Measurements from ENCODE around the gene ELMOD3.
"Not testable (repeated sequence)": the region's sequence is repeated elsewhere in the genome, so short reads cannot be mapped to it uniquely, and the experiment has no call there.

The ELMOD3 gene

DNA sequence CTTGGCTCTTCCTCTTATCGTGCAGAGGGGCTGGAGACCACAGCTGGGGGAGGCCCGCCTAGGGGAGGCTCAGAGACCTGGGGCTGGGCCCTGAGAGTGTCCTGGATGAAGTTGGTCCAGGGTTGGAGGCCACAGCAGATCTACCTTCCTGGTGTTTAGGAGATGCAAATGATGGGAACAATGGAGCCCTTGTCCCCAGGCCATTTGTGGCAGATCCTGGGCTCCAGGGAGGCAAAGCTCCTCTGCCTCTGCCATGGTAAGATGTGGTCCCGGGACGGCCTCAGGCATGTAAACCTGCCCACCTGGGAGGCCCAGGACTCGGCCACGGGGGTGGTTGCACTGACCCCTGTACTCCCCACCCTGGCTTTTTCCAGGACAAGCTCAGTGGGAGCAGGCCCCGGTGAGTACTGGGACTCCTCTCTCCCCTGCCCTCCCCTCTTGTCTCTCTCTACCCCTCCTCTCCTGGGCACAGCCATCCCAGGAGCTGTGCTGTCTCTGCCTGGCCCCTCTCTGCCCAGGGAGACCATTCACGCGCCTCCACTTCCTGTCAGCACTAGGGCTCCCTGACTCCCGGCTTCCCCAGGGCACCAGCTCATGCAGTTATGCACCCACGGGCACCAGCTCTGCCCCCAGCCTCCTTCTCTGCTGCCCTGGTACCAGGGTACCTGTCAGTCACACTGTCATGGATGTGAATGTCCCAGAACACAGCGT lies 74.8 kb downstream of the ELMOD3 start:
- DNase-seq = no peak

DNA sequence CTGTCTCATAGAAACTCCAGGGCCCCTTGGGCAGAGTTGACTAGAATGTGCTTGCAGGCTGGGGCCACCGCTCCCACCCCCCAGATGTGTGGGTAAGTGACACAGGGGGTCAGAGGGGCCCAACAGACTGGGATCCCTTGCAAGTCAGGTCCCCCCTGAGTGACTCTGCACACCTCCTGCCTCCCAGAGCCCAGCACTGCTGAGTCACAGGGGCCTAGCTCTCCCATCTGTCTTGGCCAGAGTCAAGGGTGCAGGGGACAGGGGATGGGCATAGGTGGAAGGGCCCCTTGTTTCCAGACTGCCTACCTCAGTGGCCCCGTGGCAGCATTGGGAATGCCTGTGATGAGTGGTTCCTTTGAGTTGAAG lies 75.3 kb downstream of the ELMOD3 start:
- DNase-seq = no peak

DNA sequence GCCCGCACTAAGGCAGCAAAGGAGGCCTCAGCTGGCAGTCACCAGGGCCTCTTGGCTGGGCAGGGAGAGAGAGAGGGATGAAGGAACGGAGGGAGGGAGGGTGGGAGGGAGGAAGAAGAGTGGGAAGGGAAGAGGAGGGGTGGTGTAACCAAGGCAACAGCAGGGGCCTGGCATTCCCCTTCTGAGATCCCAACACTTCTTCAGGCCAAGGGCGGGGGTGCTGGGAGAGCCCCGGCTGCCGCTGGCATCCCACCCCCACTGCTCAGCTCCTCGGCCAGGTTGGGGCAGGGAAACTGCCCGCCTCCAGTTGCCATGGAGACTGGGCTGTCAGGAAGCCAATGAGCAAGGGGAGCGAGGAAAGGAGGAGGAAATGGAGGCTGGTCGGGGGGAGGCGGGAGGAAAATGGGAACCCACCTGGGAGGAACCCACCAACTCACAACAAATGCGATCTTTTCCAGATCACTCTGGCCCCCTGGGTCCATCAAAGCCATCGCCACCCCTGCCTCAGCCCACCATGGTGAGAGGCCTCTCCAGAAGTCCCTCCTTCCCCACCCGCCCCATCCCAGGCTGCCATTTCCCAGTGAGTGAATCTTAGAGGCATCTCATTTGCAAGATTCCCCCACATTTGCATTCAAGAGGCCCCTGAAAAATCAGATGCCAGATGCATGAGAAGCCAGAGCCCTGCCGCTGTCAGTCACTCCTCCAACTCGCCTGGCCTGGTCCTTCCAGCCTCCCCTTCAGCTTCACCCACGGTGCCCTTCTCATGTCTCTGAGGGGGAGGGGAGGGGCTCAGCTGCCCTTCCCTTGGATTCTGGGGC lies 76.4 kb downstream of the ELMOD3 start:
- DNase-seq = no peak

DNA sequence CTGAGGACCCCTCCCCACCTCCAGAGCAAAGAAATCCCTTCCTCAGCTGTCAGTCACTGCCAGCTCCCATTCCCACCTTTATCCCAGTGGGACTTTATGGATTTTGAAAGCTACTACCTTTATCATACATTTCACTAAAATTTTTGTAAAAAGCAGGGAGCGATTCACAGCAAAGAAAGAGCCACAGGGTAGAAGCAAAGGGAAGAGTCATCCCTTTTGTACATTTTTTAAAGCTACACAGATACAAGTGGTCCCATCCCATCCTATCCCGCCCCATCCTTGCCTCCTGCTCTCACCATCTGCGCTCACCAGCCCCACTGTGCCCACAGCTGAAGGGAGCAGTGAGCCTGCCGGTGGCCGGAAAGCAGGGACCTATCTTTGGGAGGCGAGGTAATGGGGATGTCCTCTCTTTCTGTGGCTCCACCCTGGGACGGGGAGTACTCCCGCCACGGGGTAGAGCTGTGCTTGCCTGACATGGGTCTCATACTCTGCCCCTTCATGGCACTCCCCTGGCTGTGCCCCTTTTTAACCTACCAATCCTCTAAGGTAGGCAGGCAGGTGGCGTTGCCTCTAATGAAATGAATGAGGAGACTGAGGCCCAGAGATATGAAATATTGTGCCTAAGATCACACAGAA lies 77.1 kb downstream of the ELMOD3 start:
- DNase-seq = no peak

DNA sequence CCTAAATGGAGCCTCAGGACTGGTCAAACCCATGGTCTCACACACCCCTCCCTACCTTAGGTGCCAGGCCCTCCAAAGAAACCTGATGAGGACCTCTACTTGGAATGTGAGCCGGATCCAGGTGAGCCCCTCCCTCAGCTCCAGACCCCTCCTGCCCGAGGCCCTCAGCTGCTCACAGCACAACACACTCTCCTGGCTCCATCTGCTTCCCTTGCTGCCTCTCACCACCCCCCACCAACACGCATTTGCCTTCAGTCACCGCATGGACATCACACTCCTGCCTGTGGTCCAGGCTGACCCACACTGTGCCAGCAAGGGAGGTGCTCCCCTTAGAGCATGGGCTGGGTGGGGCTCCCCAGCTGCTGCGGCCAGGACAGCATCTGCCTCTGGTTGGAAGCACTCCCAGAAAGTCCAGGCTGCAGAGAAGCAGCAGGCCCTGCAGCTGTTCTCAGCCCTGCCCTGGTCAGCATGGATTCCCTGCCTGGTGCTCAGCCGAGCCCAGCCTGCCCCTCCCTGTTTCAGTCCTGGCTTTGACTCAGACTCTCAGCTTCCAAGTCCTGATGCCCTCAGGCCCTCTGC lies 79.0 kb downstream of the ELMOD3 start:
- no peak for DNase-seq

DNA sequence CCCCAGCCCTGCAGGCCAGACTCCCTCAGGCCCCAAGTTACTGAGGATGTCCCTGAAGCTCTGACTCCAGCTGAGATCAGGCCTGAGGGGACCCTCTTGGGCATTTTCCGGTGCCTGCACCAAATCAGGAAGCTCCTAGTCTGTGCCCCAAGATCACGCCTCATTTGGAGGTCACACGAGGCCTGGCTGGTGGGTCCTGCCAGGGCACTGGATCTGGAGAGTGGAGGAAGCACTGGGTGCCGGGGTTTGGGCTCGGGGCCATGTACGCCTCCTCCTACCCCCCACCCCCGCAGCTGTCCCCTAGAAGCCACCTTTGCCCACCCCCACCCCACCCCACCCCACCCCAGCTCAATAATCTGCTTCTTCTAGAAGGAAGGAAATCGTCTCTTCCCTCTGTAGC lies 80.1 kb downstream of the ELMOD3 start:
- DNase-seq = no peak

DNA sequence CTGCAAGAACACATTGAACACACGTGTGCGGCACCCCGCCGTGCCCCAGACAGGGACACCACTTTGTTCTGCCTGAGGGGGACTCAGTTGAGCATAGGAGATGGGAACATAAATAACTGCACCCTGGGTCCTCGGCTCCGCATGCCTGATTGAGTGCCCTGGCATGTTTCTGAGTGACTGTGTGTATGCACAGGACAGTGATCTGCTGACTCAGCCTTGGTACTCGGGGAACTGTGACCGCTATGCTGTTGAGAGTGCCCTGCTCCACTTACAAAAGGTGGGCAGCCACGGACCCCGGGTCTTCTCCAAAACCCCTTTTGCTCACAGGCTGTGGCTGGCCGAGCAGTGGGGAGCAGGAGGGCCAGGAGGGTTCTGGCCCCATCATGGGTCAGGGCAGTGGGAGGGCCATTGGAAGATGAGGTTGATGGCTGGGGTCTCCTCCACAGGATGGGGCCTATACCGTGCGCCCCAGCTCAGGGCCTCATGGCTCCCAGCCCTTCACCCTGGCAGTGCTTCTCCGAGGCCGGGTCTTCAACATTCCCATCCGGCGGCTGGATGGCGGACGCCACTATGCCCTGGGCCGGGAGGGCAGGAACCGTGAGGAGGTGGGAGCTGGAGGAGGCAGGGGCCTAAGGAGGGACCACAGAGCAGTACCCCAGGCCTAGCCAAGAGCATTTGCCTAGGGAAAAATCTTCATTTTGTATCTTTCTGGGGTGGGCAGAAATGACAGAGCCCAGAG lies 80.8 kb downstream of the ELMOD3 start:
- no peak for DNase-seq

DNA sequence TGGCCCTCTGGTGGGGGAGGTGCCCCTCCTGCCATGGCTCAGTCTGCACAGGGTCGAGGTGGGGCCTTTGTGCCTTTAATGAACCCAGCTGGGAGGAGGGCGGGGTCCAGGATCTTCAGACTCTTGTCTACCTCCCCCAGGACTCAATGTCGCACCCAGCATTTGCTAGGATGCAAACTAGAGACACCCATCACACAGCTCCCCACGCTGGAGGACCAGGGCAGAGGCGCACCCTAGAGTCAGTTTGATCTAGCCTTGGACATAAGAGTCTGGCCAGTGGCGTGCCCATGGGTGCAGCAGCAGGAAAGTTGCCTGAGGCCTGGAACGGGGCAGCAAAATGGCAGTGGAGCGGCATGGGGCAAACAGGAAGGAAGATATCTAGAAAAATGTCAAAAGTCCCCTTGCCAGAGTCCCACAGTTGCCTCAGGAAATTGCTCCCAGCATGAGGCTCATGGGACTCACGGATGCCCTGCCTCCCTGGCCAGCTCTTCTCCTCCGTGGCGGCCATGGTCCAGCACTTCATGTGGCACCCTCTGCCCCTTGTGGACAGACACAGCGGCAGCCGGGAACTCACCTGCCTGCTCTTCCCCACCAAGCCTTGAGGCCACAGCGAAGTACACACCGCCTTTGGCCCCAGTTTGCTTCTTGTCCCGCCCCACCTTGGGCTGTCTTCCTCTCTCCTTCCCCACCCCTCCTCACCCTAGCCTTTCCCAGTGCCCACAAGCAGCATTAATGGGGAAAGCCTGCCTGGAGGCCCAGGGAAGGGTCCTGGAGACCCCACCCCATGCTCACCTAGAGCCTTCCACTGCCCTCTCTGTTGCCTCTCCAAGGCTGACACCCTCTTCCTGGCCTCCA lies 81.6 kb downstream of the ELMOD3 start:
- DNase-seq = no peak

DNA sequence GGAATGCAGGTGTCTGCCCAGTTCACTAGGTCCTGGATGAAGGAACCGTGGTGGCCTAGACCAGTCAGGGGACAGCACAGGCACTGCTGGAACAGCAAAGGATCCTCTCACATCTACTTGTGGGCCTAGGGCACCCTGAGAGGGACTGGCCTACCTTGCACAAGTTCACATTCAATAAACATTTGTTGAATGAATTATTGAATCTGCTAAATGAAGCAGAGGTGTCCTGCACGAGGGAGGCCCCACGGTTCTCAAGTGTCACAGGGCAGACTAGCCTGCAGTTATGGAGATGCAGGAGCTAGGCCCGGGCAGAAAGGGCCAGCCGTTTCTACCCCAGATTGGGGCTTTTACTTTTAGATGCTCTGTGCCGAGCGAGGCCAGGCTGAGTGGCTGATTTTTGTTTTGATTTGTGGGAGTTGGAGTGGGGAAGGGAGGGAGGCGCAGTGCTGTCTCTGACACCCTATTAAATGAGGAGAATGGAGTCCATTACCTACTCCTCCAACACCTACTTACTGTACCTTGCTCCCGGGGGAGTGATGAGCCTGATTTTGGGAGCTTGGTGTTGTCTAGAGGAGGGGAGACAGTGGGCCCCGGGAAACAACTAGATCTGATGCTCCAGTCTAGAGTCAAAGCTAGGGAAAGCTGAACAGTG lies 82.4 kb downstream of the ELMOD3 start:
- no peak for DNase-seq

DNA sequence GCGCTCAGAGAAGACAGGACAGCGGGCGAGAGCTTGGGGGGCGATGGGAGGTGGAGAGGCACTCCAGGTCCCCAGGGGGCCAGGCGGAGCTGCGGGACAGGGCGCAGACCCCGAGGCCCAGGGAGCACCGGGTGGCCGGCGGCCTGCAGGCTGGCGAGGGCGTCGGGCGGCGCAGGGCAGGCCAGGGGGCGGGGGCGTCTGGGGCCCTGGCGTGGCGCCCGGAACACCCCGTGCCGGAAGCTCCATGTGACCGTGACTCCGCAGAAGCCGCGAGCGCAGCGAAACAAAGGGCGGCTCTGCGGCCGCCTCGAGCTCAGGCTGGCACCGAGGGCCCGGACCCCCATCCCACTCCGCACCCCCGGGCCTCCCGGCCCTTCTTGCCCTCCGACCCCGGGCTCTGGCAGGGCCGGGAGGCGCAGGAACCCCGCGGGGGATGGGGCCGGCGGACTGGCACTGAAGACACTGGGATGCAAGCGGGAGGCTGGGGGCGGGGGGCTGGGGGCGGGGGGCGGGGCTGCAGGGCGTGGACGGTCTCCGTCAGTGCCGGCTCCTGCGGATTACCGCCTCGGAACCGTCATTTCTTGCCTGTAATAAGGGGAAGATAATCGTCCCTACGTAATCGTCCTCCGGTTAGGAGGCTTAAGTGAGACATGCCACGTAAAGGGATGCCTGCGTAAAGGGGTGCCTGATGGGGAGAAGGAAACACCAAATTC lies 83.1 kb downstream of the ELMOD3 start:
- peak; percentile 70 for DNase-seq

DNA sequence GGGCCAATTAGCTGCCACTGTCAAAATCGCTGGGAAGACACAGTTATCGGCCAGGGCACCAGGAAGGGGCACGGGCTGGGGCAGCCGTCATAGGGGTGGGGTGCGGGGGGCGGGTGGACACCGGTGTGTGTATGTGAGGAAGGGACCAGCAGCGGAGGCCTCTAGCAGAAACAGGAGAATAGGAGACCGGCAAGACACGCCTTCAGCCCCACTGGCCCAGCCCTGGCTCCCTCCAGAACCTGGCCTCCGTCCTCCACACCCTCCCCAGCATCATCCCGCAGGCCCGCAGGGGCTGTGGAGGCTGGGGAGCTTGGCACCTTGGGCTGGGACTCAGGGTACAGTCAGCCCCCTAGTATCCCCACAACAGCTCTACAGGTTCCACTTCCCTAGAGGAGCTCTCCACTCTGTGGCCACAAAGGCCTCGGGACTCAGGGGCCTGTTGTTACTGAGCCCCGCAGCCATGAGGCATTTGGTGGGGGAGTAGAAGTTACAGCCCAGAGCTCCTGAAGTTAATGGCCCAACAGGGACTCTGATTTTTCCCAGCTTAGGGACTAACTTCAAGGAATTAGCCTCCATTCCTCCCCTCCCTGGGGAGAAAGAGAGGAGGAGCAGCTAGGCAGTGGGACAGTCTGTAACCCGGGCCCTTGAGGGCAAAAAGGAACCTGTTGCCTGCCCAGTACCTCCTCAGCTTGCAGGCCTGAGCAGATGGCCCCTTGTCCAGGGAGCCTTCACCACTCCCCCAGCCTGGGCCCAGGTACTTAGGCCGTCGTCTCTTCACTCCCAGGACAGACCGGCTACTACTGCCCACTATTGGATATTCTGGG lies 83.8 kb downstream of the ELMOD3 start:
- DNase-seq = no peak

DNA sequence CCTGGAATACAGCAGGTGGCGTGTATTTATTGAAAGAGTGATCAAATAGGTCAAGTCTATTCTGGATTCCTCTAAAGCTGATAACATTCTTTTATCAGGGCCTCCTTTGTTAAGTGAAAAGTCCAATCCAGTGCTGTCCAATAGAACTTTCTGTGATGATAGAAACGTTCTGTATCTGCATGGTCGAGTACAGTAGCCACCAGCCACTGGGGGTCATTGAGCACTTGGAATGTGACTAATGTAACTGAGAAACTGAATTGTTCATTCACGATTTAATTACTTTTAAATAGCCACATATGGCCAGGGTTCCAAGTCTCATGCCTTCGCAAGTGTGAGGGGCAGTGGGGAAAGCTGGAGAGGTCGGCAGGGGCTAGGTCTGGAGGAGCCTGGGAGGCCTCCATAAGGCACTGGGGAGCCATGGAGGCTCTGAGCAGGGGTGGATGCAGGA lies 84.5 kb downstream of the ELMOD3 start:
- DNase-seq = no peak

DNA sequence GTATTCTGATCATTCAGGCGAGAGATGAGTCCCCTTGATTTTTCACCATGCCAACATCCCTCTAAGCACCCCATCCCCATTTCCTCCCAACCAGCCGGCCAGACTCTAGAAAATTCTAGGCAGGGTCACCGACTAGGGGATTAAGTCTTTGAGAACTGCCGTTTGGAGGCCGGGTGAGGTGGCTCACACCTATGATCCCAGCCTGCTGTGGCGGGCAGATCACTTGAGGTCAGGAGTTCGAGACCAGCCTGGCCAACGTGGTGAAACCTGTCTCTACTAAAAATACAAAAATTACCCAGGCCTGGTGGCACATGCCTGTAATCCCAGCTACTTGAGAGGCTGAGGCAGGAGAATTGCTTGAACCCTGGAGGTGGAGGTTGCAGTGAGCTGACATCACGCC lies 85.0 kb downstream of the ELMOD3 start:
- not testable (repeated sequence) for DNase-seq

DNA sequence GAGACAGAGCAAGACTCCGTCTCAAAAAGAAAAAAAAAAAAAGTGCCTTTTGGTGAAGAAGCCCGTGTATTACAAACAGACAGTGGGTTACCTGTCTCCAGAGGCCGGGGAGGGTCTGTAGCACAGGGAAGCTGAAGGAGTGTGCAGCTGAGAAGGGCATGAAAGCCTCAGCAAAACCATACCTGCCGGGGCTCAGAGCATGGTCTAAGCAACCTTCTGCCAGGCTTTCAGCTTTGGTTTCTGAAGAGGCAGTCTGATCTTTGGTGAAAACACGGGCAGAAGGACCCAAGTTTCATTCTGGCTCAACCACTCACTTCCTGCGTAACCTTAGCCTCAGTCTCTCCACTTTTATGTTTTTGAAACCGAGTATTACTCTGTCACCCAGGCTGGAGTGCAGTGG lies 85.4 kb downstream of the ELMOD3 start:
- DNase-seq = no peak

DNA sequence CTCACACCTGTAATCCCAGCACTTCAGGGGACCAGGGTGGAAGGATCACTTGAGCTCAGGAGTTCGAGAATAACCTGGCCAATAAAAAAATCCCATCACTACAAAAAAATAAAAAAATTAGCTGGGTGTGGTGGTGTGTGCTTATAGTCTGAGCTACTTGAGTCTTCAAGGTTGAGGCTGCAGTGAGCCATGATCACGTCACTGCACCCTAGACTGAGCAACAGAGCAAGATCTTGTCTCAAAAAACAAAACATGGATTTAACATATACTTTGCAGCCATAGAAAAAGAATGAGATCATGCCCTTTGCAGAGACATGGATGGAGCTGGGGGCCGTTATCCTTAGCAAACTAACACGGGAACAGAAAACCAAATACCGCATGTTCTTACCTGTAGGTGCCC lies 86.2 kb downstream of the ELMOD3 start:
- no peak for DNase-seq
